HS-27A (cell line): ENCODE results near the gene PALMD.

Source experiments
- DNase-seq: peaks from one replicate; pipeline ENCODE4 v3.0.0-alpha.2; 2012; ENCODE audit warnings: low read depth, missing footprints

Gene PALMD

DNA sequence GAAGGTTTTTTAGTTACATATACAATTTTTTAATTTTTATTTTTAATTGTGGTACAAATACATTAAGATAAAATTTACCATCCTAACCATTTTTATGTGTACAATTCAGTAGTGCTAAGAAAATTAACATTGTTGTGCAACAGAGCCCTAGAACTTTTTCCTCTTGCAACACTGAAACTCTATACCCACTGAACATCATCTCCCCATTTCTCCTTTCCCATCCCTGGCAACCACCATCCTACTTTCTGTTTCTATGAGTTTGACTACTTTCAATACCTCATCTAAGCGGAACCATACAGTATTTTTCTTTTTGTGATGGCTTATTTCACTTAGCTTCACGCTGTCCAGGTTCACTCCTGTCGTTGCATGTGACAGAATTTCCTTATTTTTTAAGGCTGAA is 54.1 kb downstream of the PALMD start:
- no peak for DNase-seq

DNA sequence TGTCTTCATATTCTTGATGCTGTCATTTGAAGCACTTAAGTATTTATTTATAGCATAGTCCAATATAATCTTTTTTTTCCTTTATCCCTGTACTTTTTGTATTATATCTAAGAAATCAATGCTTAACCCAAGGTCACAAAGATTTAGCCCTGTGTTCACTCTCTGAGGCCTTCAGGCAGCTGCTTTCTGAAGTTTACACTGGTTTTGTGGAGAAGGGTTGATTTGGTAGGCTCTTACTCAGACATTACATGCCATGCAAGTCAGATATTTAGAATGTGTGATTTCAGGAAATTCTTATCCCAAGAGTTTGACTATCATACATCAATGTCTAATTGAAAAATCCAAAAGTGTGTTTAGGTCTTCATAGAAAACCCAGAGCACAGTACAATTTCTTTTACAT is 56.3 kb downstream of the PALMD start:
- no peak for DNase-seq

DNA sequence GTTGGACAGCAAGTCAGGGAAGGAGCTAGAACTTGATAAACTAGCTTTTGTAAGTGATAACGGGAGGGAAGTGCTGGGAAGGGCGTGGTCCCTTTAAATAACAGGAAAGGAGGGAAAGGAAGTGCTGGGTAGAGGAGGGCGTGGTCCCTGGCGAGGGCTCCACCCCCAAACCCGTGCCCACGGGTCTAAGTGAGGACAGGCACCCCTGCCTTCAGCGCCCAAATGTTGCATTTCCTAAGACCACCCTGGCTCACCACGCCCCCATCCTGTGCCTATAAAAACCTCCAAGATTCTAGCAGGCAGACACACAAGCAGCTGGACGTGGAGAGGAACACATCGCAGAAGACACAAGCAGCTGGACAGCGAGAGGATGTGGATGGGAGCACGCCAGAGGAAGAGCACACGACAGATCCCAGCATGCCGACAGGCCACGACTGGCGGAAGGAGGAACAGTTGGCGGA is 58.5 kb downstream of the PALMD start:
- DNase-seq = no peak

DNA sequence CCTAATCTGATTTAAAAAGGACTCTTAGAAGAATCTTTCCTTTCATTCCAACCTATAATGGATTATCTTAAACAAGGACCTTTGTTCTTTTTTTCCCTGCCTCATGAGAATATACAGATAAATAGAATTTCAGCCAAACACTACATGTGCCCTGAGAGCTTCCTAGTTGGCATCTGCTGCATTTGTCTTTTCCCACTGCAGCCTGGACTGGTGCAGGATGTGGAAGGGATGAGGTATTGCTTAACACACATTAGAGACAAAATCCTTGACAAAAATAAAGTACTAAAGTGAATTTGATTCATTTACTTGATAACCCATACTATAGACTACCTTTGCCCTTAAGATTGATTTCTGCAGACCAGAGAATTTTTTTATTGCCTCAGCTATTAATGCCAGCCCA is 59.5 kb downstream of the PALMD start:
- DNase-seq = no peak

DNA sequence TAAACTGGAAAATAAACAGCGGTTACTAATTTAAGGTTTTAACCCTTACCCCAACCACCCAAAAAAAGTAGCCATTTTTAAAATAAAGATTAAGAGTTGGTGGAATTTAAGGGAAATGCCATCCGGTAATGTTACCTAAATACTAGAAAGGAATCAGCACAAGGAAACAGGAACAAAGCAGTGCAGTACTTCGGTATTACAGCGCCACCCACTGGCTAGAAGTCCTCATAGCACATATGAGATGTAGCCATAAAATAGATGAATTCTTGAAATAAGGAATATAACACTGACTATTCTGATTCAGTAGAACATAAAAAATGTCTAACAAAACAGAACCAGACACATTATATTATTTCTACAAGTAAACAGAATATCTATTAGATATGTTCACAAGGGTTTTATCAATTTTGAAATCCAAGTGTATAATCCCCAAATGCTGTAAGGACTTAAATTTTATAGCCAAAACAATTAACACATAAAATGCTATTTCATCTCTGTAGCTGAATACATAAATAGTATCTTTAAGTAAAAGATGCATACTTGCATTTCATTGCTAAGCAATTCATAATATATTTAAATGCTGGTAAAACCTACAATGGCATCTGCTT is 61.7 kb downstream of the PALMD start:
- peak; percentile 47 for DNase-seq

DNA sequence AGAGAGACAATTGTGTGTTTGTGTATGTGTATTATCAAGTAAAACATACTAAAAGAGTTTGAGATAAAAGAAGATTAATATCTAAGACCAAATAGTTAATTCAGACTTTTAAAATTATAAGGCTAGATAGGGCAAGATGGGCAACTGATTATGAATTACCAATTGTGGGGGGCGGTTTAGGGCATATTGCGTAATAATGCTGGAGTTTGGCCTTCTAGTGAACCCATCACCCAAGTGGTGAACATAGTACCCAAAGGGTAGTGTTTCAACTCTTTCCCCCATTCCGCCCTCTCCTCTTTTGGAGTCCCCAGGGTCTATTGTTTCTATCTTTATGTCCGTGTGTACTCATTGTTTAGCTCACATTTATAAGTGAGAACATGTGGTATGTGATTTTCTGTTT is 65.1 kb downstream of the PALMD start:
- no peak for DNase-seq

DNA sequence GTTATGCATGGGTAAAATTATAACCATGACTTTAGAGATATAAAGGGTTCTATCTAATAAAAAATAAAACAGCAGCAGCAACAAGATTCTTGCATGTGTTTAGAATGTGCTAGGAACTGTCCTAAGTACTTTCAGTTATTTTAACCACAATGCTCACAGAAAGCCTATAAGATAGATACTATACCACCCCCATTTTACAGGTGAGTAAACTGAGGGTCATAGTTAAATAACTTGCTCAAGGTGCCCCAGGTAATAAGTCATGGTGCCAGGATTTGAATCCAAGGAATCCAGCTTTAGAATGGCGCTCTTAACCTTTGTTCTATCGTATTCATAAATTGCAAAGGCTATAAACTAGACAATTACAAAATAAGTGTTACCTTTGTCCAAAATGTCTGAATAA is 67.1 kb downstream of the PALMD start:
- no peak for DNase-seq

DNA sequence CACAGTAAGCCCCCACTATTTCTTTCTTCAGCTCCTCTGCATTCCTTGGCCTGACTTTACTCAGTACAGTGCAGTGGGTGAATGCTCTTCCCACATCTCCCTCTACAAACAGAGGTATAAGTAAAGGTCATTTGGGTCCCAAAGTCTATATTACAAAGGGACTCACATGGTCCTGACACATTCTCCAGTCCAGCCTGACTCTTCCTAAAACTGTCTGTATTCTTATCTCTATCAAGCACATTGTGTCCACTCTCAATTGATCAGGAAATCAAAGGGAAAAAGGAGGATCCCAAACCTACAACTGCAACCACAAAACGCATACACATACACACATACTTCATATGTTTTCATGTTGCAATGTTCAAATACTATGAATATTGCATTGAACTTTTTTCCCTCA is 71.1 kb downstream of the PALMD start:
- DNase-seq = no peak

DNA sequence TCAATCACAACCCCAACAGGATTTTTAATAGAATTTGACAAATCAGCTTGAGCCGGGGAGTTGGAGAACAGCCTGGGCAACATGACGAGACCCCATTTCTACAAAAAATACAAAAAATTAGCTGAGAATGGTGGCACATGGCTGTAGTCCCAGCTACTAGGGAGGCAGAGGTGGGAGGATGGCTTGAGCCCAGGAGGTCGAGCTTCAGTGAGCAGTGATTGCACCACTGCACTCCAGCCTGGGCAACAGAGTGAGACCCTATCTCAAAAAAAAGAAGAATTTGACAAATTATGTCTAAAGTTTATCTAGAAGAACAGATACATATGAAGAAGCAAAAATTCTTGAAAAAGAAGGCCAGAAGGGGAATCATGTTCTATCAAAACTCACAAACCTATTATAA is 77.3 kb downstream of the PALMD start:
- no peak for DNase-seq

DNA sequence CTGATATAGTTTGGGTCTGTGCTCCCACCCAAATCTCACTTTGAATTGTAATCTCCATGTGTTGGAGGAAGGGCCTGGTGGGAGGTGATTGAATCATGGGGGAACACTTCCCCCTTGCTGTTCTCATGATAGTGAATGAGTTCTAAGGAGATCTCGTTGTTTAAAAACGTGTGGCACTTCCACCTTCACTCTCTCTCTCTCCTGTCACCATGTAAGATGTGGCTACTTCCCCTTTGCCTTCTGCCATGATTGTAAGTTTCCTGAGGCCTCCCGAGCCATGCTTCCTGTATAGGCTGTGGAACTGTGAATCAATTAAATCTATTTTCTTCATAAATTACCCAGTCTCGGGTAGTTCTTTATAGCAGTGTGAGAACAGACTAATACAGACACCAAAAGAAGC is 80.1 kb downstream of the PALMD start:
- DNase-seq = no peak

DNA sequence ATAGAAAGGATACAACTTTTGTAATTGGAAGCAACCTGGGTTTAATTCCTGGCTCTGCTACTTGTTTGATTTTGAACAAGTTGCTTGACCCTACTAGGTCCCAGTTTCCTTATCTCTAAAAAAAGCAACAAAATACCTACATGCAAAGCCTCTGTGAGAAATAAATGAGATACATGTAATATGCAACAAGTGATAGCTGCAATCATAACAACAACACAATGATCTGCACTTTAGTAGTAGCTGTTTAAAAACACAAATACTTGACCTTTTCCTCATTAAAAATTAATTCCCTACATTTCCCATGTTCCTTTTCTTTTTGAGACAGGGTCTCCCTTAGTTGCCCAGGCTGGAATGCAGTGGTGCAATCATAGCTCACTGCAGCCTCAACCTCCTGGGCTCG is 80.5 kb downstream of the PALMD start:
- DNase-seq = no peak

DNA sequence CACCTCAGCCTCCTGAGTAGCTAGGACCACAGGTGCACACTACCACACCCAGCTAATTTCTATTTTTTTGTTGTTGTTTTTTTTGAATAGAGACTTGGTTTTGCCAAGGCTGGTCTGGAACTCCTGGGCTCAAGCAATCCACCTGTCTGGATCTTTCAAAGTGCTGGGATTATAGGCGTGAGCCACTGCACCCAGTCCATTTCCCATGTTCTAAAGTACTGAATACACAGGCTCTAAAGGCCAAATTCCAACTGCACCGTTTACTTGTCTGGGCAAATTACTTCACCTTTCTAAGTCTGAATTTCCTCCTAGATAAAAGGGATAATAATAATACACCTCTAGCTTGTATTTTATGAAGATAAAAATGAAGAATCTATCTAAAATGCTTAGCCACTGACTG is 80.9 kb downstream of the PALMD start:
- no peak for DNase-seq

DNA sequence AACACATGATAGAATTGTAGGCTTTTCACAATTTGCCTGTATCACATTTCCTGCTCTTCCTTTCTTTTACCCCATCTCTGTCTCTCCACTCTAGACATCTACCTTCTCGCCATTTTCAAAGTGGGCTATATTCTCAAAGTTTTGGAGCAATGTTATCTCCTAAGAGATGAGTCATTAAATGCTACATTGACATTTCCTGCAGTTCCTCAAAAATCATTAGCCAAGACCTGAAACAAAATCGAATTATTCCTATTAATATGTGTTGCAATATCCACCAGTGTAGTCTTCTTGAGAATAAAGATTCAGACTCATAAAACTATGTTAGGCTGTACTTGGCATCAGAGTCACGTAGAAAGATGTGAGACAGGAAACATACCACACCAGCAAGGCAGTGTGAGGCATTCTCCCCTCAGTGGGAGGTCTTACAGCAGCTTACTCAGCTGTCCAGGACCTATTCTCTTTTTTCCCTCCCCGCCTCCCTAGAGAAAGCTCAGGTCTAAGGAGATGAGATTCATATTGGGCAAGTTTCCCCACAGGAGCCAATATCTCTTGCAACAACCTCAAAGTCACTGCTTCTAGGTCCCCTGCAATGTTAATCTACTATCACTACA is 81.8 kb downstream of the PALMD start:
- no peak for DNase-seq

DNA sequence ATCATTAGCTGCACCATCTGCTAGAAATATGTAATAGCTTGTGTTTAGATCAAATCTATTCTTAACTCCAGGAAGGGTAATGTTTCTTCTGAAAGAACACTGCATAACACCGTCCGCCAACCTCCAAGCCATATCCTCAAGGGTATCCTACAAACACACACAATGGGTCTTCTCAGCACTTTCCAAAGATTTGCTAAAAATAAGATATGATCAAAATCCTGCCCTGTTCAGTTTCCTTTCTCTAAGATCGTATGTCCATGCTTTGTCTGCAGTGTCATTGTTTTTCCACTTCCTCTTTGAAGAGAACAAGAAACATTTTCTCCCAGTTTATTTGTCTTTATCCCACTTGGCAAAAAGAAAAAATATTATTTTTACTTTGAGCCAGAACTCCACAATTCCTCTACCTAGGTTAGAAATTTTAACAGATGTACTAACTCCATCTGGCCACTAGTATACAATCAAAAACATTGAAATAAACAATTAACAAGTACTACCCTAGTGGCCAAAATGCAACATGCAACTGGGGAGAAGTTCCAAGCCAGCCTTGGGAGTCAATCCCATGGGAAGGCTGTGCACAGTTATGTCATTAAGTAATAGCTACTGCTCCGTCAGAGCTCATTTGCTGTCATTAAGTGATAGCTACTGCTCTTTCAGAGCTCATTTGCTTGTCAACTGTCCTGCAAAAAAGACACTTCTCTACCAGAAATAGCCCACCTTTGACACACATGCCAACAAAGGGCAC is 82.8 kb downstream of the PALMD start:
- no peak for DNase-seq

DNA sequence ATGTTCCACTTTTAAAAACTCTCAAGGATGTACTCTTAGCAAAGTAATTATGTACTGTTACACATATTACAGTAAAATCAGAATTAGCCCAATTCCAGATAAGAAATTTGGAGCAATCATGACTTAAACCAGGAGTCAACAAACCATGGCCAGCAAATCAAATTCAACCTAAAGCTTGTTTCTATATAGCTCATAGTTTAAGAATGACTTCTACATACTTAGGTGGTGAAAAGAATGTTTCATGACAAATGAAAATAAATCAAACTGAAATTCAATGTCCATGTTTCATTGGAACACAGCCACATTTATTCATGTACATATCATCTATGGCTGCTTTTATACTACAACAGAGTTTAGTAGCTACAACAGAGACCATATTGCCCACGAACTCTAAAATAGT is 85.5 kb downstream of the PALMD start:
- peak; percentile 74 for DNase-seq

DNA sequence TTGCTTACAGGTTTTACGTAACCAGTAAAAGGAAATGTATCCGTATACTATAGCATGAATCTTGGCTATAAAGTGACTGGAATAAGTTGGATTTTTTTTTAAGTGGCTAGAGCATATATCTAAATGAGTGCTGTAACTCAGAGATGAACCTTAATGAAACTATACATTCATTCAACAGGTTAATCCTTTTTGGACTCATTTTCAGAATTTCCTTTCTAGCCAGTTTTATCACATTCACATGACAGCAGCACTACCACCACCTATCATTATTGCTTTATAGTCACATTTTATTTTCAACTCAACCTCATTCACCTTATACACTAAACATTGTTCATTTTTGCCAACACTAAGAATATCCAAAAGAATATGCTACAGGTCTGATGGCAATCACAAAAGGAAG is 89.9 kb downstream of the PALMD start:
- DNase-seq = no peak

DNA sequence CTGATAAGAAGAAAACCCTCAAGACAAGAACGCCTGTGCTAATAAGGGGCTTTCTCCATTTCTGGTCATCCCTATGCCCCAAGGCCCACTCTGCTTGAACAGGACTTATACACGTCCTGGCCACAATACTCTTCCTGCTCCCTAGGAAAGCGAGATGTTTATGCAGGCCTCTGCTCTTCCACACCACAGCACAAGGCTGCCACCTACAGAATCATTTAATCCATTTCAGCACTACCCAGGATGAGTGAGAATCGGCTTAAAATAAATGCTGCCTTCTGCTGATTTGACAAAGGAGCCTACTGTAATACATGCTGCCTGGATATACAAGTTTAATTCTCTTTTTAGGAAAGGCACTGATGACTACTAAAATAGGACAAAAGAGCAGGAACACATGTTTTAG is 91.1 kb downstream of the PALMD start:
- no peak for DNase-seq

DNA sequence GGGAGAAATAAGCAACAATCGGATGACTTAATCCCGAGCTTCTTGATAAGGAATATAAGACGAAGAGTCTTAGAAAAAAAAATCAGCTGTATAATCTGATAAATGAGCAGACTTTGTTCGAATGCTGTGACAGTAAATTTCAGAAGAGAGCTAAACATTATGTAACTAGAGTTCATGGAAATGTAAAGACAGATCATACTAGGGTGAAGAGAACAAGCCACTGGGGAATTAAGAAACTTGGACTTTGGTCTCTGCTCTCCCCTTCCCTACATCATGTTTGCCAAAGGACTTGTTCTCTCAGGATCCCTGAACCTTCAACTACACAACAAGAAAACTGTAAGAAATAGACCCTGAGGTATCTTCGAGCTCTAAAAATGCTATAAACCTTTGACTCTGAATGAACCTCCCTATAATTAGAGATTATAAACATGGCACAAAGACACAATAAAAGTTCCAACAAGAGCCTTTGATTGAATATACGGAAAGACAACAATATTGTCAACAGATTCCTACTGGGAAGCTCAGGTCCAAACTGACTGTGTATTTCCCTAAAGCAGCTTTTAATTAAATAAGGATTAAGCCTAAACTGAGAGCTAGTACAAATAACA is 93.0 kb downstream of the PALMD start:
- no peak for DNase-seq

DNA sequence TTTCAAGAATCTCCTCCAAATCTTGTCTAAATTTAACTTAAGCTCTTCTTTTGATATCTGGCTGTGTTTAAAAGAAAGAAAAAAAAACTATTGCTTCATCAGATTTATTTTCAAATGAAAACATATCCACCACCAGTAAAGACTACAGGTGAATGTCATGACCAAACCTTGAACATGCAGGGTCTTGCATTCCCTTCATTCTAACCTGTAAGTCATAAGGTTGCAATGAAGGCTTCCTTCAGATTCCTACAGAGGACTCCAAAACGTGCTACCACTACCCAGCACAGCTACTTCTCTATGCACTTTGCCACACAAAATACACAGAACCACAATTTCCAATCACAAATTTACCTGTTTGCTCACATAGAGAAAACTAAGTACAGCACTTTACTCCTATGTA is 94.2 kb downstream of the PALMD start:
- DNase-seq = no peak
